Cardiac fibroblast (primary cell): ENCODE data around the gene BAIAP2L1.

Experiments used
- DNase-seq, 2 donors: peaks; one replicate each; pipeline versions ENCODE4 v3.0.0 to v3.0.0-alpha.2; 2010; ENCODE audit warnings: low read depth in 2 of 2
- H3K4me3 ChIP-seq, 2 donors: replicated peaks in 1 of 2; 1 replicate in 1 of 2; 2 replicates in 1 of 2; pipeline ENCODE4 v1.5.1; 2011; ENCODE audit warnings: low read depth in 2 of 2, low read length in 2 of 2, mild to moderate bottlenecking in 2 of 2, moderate library complexity in 1 of 2
- CTCF ChIP-seq: IDR thresholded peaks from one replicate; pipeline ENCODE4 v1.5.1; 2011; ENCODE audit warnings: low read depth, mild to moderate bottlenecking, low read length, inconsistent platforms

The BAIAP2L1 gene

DNA sequence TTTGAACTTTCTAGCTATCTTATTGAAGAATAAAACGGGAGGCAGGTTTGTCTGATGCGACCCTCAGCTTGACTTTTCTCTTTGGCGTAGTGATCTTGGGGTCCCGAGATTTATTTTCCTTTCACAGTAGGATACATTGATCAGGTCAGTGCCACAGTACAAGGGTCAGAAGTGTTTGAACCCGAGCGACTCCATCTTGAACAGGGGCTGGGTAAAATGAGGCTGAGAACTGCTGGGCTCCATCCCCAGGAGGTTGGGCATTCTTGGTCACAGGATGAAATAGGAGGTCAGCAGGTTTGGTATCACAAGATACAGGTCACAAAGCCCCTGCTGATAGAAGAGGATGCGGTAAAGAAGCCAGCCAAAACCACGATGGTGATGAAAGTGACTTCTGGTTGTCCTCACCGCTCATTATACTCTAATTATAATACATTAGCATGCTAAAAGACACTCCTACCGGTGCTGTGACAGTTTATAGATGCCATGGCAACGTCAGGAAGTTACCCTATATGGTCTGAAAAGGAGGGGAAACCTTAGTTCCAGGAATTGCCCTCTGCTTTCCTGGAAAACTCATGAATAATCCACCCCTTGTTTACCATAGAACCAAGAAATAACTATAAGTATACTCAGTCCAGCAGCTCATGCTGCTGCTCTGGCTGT, 145.8 kb downstream of the BAIAP2L1 start:
- no peak for TF ChIP-seq CTCF
- DNase-seq = peak in 1 of 2 donors; percentile 11

DNA sequence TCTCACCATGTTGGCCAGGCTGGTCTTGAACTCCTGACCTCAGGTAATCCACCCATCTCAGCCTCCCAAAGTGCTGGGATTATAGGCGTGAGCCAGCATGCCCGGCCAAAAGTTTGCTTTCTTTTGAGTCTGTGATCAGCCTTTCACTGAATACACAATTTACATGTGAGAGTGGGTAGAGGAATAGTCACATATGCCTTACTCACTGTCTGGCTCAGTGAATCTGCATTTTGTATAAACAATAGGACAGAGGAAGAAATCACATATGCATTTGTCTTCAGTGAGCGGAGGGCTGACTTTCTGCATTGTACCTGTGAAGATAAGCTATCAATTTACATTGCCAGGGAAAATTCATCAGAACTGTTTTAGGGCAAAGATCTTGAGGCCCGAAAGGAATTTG, 146.4 kb downstream of the BAIAP2L1 start:
- no peak overlapping the region for H3K4me3 ChIP-seq
- TF ChIP-seq CTCF = no peak
- DNase-seq = no peak

More for the DNA sequence above, 145.8 kb downstream of the BAIAP2L1 start:
- H3K4me3 ChIP-seq = no peak overlapping the region

- peak overlapping the region; percentile 92 to 95 for H3K4me3 ChIP-seq
- DNase-seq = peak in 1 of 2 donors; percentile 12
- TF ChIP-seq CTCF = no peak
Measured at GRCh38 chr7:98252425-98253054, 148.3 kb downstream of the BAIAP2L1 start.

DNA sequence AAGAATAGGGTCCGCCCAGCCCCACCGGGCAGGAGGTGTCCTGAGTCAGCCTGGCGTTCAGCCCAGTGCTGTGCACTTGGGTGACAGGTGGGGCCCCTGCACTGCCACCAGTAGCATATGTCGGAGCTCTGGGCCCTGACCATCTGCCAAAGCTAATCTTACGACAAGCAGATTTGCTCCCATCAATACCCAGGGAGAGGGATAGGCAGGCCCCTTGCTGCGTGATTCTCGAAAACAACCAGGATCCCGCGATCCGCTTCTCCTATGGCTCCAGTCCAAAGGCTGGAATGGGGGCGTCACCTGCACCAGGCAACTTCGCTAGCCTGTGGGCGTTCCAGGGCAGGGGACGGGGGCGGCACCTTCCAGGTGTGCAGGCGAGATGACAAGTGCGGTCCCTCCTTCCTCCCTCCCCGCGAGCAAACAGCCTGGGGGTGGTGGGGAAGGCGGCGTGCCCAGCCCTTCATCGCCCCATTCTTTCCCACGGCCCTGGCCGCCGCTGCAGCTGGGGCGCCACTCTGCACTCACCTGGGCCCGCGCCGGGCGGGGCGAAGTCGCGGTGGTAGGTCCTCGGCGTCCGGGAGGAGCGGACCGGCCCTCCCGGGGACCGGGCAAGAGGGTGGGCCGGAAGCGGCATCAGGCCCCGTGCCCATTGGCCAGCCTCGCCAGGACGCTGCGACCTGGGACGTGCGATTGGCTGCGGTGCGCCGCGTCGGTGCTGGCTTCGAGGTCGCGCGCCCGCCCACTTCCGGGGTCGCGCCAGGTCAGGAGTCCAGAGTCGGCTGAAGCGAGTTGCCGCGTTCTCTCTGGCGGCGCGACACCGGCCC, 149.1 kb downstream of the BAIAP2L1 start, which contains the start of gene TECPR1:
TECPR1 (minus strand) TSS at position 632 of the 824 bp plus-strand sequence. CDS start 6,086 bp downstream, outside the sequence.
- no peak for TF ChIP-seq CTCF
- peak within 1 kb of the TSS; percentile 92 to 95 for H3K4me3 ChIP-seq
- DNase-seq = peak; percentile 87 to 93

DNA sequence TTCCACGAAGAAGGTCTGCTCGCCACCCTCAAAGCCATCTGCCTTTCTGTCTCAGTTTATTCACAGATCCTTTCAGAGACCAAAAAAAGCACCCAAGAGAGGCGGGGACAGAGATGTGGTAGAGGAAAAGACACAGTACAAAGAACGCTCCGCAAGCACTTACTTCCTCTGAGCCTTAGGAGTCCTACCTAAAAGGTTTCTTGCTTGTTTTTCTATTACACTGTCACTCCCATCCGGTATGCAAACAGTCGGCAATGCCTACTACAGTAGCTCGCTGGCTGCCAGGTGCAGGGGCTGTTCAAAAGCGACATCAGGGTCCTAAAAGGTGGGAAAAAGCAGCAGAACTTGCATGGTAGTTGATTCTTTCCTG, 149.7 kb downstream of the BAIAP2L1 start:
- peak overlapping the region; percentile 92 to 95 for H3K4me3 ChIP-seq

More for the DNA sequence above, 149.7 kb downstream of the BAIAP2L1 start:
- TF ChIP-seq CTCF = no peak
- DNase-seq = no peak
